HCT116 (cell line): ENCODE measurements around the gene HNRNPAB. TPM values are rescaled to one million over a fixed set of nuclear protein-coding genes. Genes with fewer than 3 reads are reported as not detected.

ENCODE experiments used
- ATAC-seq: fragments of 200-7000 bp; cut with Tn5 transposase; 2 replicates; pipeline ENCODE4 v1.9.1; 2020; ENCODE audit warnings: mild to moderate bottlenecking, moderate library complexity
- BruUV-seq: library from RNA; stranded (reverse); fragments of 400-500 nt; replicated peaks from 2 replicates; lab custom pipeline; 2021; lab: Mats Ljungman, UMichigan
- CTCF ChIA-PET: fragments of 300-600 bp; sonication (Branson Sonifier 250); formaldehyde crosslinking; loops from one replicate; lab custom pipeline; 2021; ENCODE audit warnings: antibody characterized with exemption; lab: Charles Lee
- POLR2A ChIA-PET: fragments of 300-600, 350-600 bp; sonication (Branson Sonifier 250); formaldehyde crosslinking; loops from one replicate; lab custom pipeline; 2021; ENCODE audit warnings: antibody characterized with exemption; lab: Charles Lee
- RAD21 ChIA-PET, 2 experiments: fragments of 300-600 bp; sonication (Branson Sonifier 250); formaldehyde crosslinking; loops; one replicate each; lab custom pipeline; 2023; ENCODE audit warnings: low total read pairs in 2 of 2; ENCODE audit not compliant: uncharacterized antibody in 2 of 2, unreplicated experiment in 2 of 2, low non-redundant PET in 1 of 2; lab: Charles Lee
- DNase-seq: peaks from one replicate; pipeline ENCODE4 v3.0.0-alpha.2; 2010; ENCODE audit warnings: low read depth, low spot score
- H2AFZ ChIP-seq: fragments of 200-600 bp; shearing (Covaris generic), sonication (generic); 2 replicates; pipeline ENCODE4 v1.6.1; 2017; ENCODE audit warnings: low read depth, mixed run types, mixed read lengths, antibody characterized with exemption, low read length; ENCODE audit not compliant: poor library complexity, severe bottlenecking
- H3K27ac ChIP-seq: 2 replicates; pipeline ENCODE4 v1.5.1; 2012; ENCODE audit warnings: low read depth, low read length
- H3K27me3 ChIP-seq: fragments of 200-600 bp; sonication (generic); 2 replicates; pipeline ENCODE4 v1.6.1; 2016; ENCODE audit warnings: mixed run types, low read length, mixed read lengths; ENCODE audit not compliant: insufficient read depth
- H3K36me3 ChIP-seq, 2 experiments: fragments of 200-500 bp in 1 of 2; fragments of 200-600 bp in 1 of 2; sonication (Bioruptor generic) in 1 of 2; sonication (generic) in 1 of 2; 2 replicates each; pipeline versions ENCODE4 v1.5.1 to v1.6.1; 2014 to 2016; ENCODE audit warnings: low read length in 2 of 2, inconsistent platforms in 1 of 2, mixed read lengths in 1 of 2, mixed run types in 1 of 2; ENCODE audit not compliant: insufficient read depth in 2 of 2, control insufficient read depth in 1 of 2
- H3K4me1 ChIP-seq, 2 experiments: fragments of 200-600 bp in 1 of 2; sonication (generic) in 1 of 2; 2 replicates each; pipeline versions ENCODE4 v1.5.1 to v1.6.1; 2012 to 2017; ENCODE audit warnings: low read length in 2 of 2, inconsistent platforms in 1 of 2, mild to moderate bottlenecking in 1 of 2, mixed read lengths in 1 of 2, mixed run types in 1 of 2, moderate library complexity in 1 of 2; ENCODE audit not compliant: insufficient read depth in 2 of 2, control insufficient read depth in 1 of 2
- H3K4me2 ChIP-seq: fragments of 200-600 bp; sonication (generic); 2 replicates; pipeline ENCODE4 v1.6.1; 2017; ENCODE audit warnings: mixed run types, low read length, mixed read lengths
- H3K4me3 ChIP-seq, 2 experiments: fragments of 200-600 bp in 1 of 2; sonication (generic) in 1 of 2; replicated peaks in 1 of 2; 2 replicates each; pipeline ENCODE4 v1.5.1; 2011 to 2016; ENCODE audit warnings: low read length in 2 of 2, control low read depth in 1 of 2, low read depth in 1 of 2, mild to moderate bottlenecking in 1 of 2, mixed read lengths in 1 of 2, mixed run types in 1 of 2
- H3K79me2 ChIP-seq: fragments of 200-600 bp; sonication (generic); 2 replicates; pipeline ENCODE4 v1.6.1; 2017; ENCODE audit warnings: mild to moderate bottlenecking, mixed run types, low read length, moderate library complexity, mixed read lengths; ENCODE audit not compliant: insufficient read depth
- H3K9ac ChIP-seq: fragments of 200-600 bp; sonication (generic); 2 replicates; pipeline ENCODE4 v1.6.1; 2016; ENCODE audit warnings: low read length, mixed read lengths
- H3K9me2 ChIP-seq: fragments of 200-600 bp; sonication (generic), shearing (Covaris generic); 2 replicates; pipeline ENCODE4 v1.6.1; 2017; ENCODE audit warnings: mixed run types, mild to moderate bottlenecking, moderate library complexity; ENCODE audit not compliant: insufficient read depth
- H3K9me3 ChIP-seq, 2 experiments: fragments of 200-500 bp in 1 of 2; fragments of 200-600 bp in 1 of 2; sonication (Bioruptor generic) in 1 of 2; sonication (generic) in 1 of 2; 2 replicates each; pipeline ENCODE4 v1.6.1; 2014 to 2017; ENCODE audit warnings: low read length in 2 of 2, mixed read lengths in 2 of 2, inconsistent platforms in 1 of 2, low read depth in 1 of 2, mild to moderate bottlenecking in 1 of 2, mixed run types in 1 of 2, moderate library complexity in 1 of 2; ENCODE audit not compliant: control insufficient read depth in 1 of 2, insufficient read depth in 1 of 2
- H4K20me1 ChIP-seq: fragments of 200-600 bp; sonication (generic), shearing (Covaris generic); 2 replicates; pipeline ENCODE4 v1.6.1; 2017; ENCODE audit warnings: mixed run types, mild to moderate bottlenecking, moderate library complexity; ENCODE audit not compliant: insufficient read depth
- ATF3 ChIP-seq: IDR thresholded peaks from 2 replicates; pipeline ENCODE4 v1.6.1; 2012
- CBX3 ChIP-seq: IDR thresholded peaks from 2 replicates; pipeline ENCODE4 v1.6.1; 2012; ENCODE audit warnings: low read depth
- CEBPB ChIP-seq: IDR thresholded peaks from 2 replicates; pipeline ENCODE4 v1.6.1; 2012; ENCODE audit warnings: low read depth
- EGR1 ChIP-seq: IDR thresholded peaks from 2 replicates; pipeline ENCODE4 v1.6.1; 2012; ENCODE audit warnings: low read depth
- ELF1 ChIP-seq: IDR thresholded peaks from 2 replicates; pipeline ENCODE4 v1.6.1; 2012; ENCODE audit warnings: low read depth, borderline replicate concordance
- EZH2 ChIP-seq: fragments of 200-600 bp; sonication (generic); IDR thresholded peaks from 2 replicates; pipeline ENCODE4 v1.6.1; 2017; ENCODE audit warnings: antibody characterized with exemption, mixed run types
- EZH2phosphoT487 ChIP-seq: fragments of 200-600 bp; IDR thresholded peaks from 2 replicates; pipeline ENCODE4 v1.6.1; 2018; ENCODE audit warnings: antibody characterized with exemption, borderline replicate concordance
- FOSL1 ChIP-seq: IDR thresholded peaks from 2 replicates; pipeline ENCODE4 v1.6.1; 2012; ENCODE audit warnings: low read depth
- JUND ChIP-seq: IDR thresholded peaks from 2 replicates; pipeline ENCODE4 v1.6.1; 2012
- POLR2AphosphoS5 ChIP-seq: IDR thresholded peaks from 2 replicates; pipeline ENCODE4 v1.6.1; 2011; ENCODE audit warnings: mild to moderate bottlenecking, low read depth, low read length, moderate library complexity
- REST ChIP-seq: IDR thresholded peaks from 2 replicates; pipeline ENCODE4 v1.6.1; 2012; ENCODE audit warnings: low read depth
- SIN3A ChIP-seq: IDR thresholded peaks from 2 replicates; pipeline ENCODE4 v1.6.1; 2012; ENCODE audit warnings: low read depth
- SP1 ChIP-seq: IDR thresholded peaks from 2 replicates; pipeline ENCODE4 v1.6.1; 2012; ENCODE audit warnings: low read depth
- SRF ChIP-seq: IDR thresholded peaks from 2 replicates; pipeline ENCODE4 v1.6.1; 2012; ENCODE audit warnings: low read depth
- ZBTB33 ChIP-seq: IDR thresholded peaks from 2 replicates; pipeline ENCODE4 v1.6.1; 2011; ENCODE audit warnings: mild to moderate bottlenecking, low read length, moderate library complexity; ENCODE audit not compliant: insufficient replicate concordance; ENCODE audit errors: extremely low read depth
- ZNF274 ChIP-seq: fragments of 200-500 bp; sonication (Bioruptor generic); IDR thresholded peaks from 2 replicates; pipeline ENCODE4 v1.6.1; 2014; ENCODE audit warnings: mild to moderate bottlenecking, low read depth, low read length, inconsistent platforms
- intact Hi-C: fragments of 100-400 bp; cut with micrococcal nuclease; formaldehyde crosslinking; loops from 2 replicates; pipeline ENCODE4 v1.10.0; 2022
- total RNA-seq: library from RNA; stranded (reverse); gene quantifications from one replicate; pipeline ENCODE4 v1.2.1, GENCODE V29; 2021; ENCODE audit not compliant: unreplicated experiment

Gene HNRNPAB
- total RNA-seq, 1 experiment from 2014 or later: 273 TPM

GRCh38 chr5:178165581-178165980 lies 38.8 kb upstream of the HNRNPAB start:
- Histone ChIP-seq H3K9ac (no peak overlapping the region), H3K9me3 (no peaks in the 10 kb centered on the region), H3K9me2 (no peaks in the 10 kb centered on the region), H3K4me3 (no peak overlapping the region), H3K4me1 (peaks cover 2 to 11% of the 10 kb centered on the region in 2 experiments; a peak in 3 of 4 replicates), H3K4me2 (no peak overlapping the region), H3K79me2 (no peaks in the 10 kb centered on the region), H3K27me3 (no peaks in the 10 kb centered on the region), H3K27ac (no peak overlapping the region), H3K36me3 (no peaks in the 10 kb centered on the region)
- DNase-seq (no peak), ATAC-seq (no peak)
- POLR2A ChIA-PET: no interaction called here
- RAD21 ChIA-PET: no interaction called here
- CTCF ChIA-PET: interaction anchor here (2.8 kb wide), 1 partner anchor 89 kb away, joined by 14 read pairs; no protein-coding TSS in a partner anchor
- intact Hi-C loops: no loop called here
- TF ChIP-seq POLR2AphosphoS5: no peak
- no peak for TF ChIP-seq REST
- TF ChIP-seq EGR1: no peak
- no peak for TF ChIP-seq ZNF274
- TF ChIP-seq FOSL1: no peak
- no peak for TF ChIP-seq ZBTB33
- no peak for TF ChIP-seq CBX3
- no peak for TF ChIP-seq SIN3A
- TF ChIP-seq EZH2: no peak
- TF ChIP-seq SRF: no peak
- no peak for TF ChIP-seq CEBPB
- TF ChIP-seq ATF3: no peak
- TF ChIP-seq JUND: no peak
- no peak for TF ChIP-seq SP1
- TF ChIP-seq ELF1: no peak
- no peak for TF ChIP-seq EZH2phosphoT487
- TF ChIP-seq, all 23 proteins: peak for 0
- H2AFZ ChIP-seq: no peak overlapping the region
- no TSS peak for BruUV-seq
- H4K20me1 ChIP-seq: no peaks in the 10 kb centered on the region
